GM18508 (cell line): ENCODE measurements around the gene PPP3R1.

Experiments used
- ATAC-seq: cut with Tn5 transposase; IDR thresholded peaks from one replicate; pipeline ENCODE4 v1.9.1; 2021; ENCODE audit warnings: moderate number of reproducible peaks; ENCODE audit not compliant: insufficient read depth, unreplicated experiment

PPP3R1 gene

GRCh38 chr2:68157402-68158133 lies 94.8 kb downstream of the PPP3R1 start, which contains the start of gene PNO1:
Gene PNO1, plus strand, starts transcription at chr2:68157888. Its CDS starts 47 bp downstream, at chr2:68157935.
- ATAC-seq, result peak; percentile 59

GRCh38 chr2:68157002-68157401 lies 95.3 kb downstream of the PPP3R1 start:
- ATAC-seq, result peak; percentile 16

- ATAC-seq, result no peak
Measured at GRCh38 chr2:68156419-68156818, 95.9 kb downstream of the PPP3R1 start.

GRCh38 chr2:68155618-68156017 lies 96.7 kb downstream of the PPP3R1 start:
- ATAC-seq, result no peak

- ATAC-seq, result no peak
Measured at GRCh38 chr2:68152681-68153347, 99.5 kb downstream of the PPP3R1 start.

DNA sequence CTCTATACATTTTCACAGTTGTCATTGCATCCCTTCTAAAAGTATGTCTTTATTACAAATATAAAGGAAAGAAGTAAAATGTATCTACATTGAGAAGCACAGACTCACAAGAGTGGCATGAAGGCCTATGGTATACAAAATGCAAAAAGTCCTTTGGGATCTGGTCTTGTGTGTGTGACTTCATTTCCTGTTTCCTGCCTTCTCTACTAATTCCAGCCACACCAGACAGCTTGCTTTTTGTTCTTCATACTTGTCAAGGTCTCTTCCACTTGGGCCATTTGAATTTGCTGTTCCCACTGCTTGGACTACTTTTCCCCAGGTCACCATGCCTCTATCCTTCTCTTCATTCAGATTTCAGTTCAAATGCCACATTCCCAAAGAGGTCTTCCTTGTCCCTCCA lies 101.3 kb downstream of the PPP3R1 start:
- ATAC-seq, result no peak

GRCh38 chr2:68141875-68142274 lies 110.5 kb downstream of the PPP3R1 start:
- ATAC-seq, result no peak

DNA sequence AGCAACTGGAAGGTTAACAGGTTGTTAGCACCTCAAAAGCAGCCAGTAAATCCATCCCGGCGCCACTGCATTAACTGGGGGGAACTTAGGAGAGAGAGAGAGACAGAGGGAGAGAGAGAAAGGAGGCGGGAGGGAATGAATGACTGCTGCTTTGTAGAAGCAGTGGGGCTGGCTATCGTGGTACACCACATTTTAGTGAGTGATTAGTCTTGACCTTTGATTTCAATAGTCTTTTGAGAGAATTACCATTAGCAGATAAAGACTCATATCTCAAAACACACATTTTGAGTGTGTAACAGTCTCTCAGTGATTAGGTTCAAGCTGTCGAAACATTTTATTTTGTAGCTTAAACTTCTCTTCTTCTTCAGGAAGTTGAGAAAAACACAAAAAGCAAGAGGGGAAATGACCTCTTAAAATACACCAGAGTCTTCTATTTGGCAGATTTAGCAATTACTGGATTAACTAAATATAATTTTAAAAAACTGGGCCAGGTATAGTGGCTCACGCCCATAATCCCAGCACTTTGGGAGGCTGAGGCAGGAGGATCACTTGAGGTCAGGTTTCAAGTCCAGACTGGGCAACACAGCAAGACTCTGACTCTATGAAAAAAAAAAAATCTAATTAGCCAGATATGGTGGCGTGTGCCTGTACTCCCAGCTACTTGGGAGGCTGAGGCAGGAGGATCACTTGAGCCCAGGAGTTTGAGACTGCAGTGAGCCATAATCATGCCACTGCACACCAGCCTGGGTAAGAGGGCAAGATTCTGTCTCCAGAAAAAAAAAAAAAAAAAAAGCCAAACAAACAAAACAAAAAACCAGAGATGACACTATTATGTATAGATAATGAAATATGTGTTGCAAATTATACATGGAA lies 116.6 kb downstream of the PPP3R1 start:
- ATAC-seq, result no peak

DNA sequence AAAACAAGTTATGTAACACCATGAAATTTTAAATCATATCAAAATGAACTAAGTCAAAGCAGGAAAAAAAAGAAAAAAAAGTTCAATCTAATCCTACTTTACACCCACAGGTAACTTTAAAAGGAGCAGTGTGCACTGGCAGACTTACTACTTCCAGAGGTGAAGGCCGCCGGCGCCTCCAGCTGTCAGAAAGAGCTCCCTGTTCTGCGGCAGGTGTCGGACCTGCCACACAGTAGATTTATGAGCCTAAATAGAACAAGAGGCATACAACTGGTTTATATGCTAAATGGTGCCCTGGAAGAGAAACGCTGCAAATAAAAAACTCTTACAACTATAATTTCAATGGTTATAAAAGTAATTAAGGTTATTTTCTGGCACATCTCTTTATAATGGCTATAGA lies 117.8 kb downstream of the PPP3R1 start:
- no peak for ATAC-seq

- no peak for ATAC-seq
Measured at GRCh38 chr2:68134120-68134519, 118.2 kb downstream of the PPP3R1 start.
